ENCODE data around the gene TPPP2. TPM values are rescaled to one million over a fixed set of nuclear protein-coding genes. Genes with fewer than 3 reads are reported as not detected.

TPPP2 gene
- total and polyA plus RNA-seq, 10 donors = 0.09 to 0.91 (median 0.57) TPM; not detected in 5

DNA sequence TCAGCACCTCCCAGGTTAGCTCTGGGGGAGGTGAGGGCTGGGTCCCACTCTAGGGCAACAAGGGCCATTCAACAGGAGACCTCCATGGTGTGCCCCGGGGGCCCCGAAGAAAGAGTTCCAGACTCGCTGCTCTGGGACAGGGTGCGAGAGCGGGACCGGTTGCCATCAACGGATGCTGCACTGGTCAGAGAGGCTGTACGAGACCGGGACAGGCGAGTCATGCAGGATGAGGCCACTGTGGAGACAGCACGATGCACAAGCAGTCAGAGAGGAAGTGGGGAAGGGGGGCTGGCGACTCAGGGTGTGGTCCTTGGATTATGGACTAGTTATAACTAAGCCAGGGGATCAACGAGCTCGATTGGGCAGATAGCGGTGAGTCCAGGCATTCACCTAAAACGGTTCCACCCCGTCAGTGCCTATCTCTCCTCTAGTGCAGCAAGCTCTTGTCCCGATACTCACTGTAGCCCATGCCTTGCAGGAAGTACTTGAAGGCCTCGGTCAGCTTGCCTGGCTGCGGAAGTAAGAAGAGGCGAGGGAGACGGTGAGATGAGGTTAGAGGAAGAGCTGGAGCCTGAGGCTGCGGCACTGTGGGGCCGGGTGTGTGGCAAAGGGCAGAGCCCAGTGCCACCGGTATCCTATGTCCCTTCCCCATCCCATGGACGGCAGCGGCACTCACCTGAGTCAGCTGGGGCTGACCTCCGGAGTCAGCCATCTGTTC lies 12.3 kb upstream of the TPPP2 start:
- Histone ChIP-seq H3K4me3 (no peak overlapping the region), H3K9me3 (no peaks in the 10 kb centered on the region), H3K27ac (peak overlapping the region in 4 of 8 donors; percentile 27 to 88 (median 42)), H3K36me3 (peaks cover 0 to 62% (median 25%) of the 10 kb centered on the region in 6 donors), H3K4me1 (peaks cover 14 to 79% (median 54%) of the 10 kb centered on the region in 6 donors), H3K27me3 (replicated peaks in 1 of 7) (peaks cover 0 to 7% (median 0%) of the 10 kb centered on the region in 7 donors)
- TF ChIP-seq POLR2A (IDR thresholded peaks at IDR 0.05) (no peak), POLR2AphosphoS5 (IDR thresholded peaks at IDR 0.05) (peak; percentile 25 to 51 (median 25))
- TF ChIP-seq, protein P1, sequence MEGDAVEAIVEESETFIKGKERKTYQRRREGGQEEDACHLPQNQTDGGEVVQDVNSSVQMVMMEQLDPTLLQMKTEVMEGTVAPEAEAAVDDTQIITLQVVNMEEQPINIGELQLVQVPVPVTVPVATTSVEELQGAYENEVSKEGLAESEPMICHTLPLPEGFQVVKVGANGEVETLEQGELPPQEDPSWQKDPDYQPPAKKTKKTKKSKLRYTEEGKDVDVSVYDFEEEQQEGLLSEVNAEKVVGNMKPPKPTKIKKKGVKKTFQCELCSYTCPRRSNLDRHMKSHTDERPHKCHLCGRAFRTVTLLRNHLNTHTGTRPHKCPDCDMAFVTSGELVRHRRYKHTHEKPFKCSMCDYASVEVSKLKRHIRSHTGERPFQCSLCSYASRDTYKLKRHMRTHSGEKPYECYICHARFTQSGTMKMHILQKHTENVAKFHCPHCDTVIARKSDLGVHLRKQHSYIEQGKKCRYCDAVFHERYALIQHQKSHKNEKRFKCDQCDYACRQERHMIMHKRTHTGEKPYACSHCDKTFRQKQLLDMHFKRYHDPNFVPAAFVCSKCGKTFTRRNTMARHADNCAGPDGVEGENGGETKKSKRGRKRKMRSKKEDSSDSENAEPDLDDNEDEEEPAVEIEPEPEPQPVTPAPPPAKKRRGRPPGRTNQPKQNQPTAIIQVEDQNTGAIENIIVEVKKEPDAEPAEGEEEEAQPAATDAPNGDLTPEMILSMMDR (IDR thresholded peaks at IDR 0.05 in 8 of 11, conservative IDR thresholded peaks at IDR 0.05 in 3 of 11) = no peak
- intact Hi-C loops (cut with DNase I; ENCODE audit: low total_unique reads) = loop anchor here (5.0 kb wide), 1 partner anchor 75 kb away; no protein-coding TSS in a partner anchor
- DNase-seq = no peak
- WGBS, 5 donors = 59 to 72% (median 67%) methylated on average over 27 to 28 of the region's 28 CpGs

DNA sequence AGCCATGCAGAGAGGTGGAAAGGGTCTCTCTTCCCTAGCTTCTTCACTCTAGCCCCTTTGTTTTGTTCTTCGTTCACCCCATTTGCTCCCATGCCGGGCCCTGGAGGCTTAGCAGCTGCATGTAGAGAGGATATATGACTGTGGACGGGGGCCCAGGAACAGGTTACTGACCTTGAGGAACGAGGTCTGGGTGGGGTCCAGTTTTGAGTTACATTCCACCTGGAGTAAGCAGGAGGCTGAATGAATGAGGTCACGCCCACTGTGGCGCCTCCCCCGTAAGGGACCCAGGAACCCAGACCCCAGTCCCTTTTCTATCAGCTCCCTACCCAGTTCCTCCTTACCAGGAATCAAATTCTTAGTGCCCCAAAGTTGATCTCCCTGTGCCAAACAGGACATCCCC lies 11.7 kb upstream of the TPPP2 start:
- H3K9me3 ChIP-seq = no peaks in the 10 kb centered on the region
- peaks cover 0 to 62% (median 25%) of the 10 kb centered on the region in 6 donors for H3K36me3 ChIP-seq
- intact Hi-C loops (cut with DNase I; ENCODE audit: low total_unique reads) = loop anchor here (5.0 kb wide), 1 partner anchor 74 kb away; no protein-coding TSS in a partner anchor
- 69 to 86% (median 79%) methylated on average over 7 of the region's 7 CpGs for WGBS, 5 donors
- peaks cover 0 to 7% (median 0%) of the 10 kb centered on the region in 7 donors for H3K27me3 ChIP-seq (replicated peaks in 1 of 7)
- no peak for DNase-seq
- H3K4me3 ChIP-seq = no peak overlapping the region
- H3K27ac ChIP-seq = peak overlapping the region in 4 of 8 donors; percentile 27 to 88 (median 42)
- H3K4me1 ChIP-seq = peaks cover 17 to 85% (median 60%) of the 10 kb centered on the region in 6 donors
- TF ChIP-seq POLR2A (IDR thresholded peaks at IDR 0.05) = no peak
- TF ChIP-seq, protein P1 (IDR thresholded peaks at IDR 0.05 in 8 of 11, conservative IDR thresholded peaks at IDR 0.05 in 3 of 11) = no peak
- TF ChIP-seq POLR2AphosphoS5 (IDR thresholded peaks at IDR 0.05) = no peak

DNA sequence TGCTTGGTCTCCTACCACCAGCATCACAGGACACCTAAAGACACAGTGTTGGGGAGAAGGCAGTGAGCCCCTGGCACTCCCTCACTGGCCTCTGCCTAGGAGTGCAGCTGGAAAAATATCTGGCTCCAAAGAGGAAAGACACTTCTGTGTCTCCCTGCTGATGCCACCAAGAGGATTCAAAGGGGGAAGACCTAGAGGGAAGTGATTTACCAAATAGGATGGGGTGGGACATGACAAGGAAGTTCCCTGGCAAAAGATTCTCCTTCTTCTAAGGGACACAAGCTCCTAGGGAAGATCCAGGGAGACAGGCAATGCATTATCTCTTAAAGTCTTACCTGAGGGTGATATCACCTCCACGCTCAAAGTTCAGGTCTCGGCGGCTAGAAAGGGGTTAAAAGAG lies 11.2 kb upstream of the TPPP2 start:
- intact Hi-C loops (cut with DNase I; ENCODE audit: low total_unique reads) = loop anchor here (5.0 kb wide), 1 partner anchor 74 kb away; no protein-coding TSS in a partner anchor
- 91 to 98% (median 94%) methylated on average over 3 of the region's 3 CpGs for WGBS, 5 donors
- Histone ChIP-seq H3K4me3 (no peak overlapping the region), H3K4me1 (peaks cover 17 to 90% (median 64%) of the 10 kb centered on the region in 6 donors), H3K36me3 (peaks cover 0 to 62% (median 25%) of the 10 kb centered on the region in 6 donors), H3K9me3 (no peaks in the 10 kb centered on the region), H3K27ac (peak overlapping the region in 4 of 8 donors; percentile 27 to 88 (median 48)), H3K27me3 (replicated peaks in 1 of 7) (peaks cover 0 to 9% (median 0%) of the 10 kb centered on the region in 7 donors)
- DNase-seq = no peak
- no peak for TF ChIP-seq POLR2AphosphoS5 (IDR thresholded peaks at IDR 0.05)
- TF ChIP-seq, protein P1 (IDR thresholded peaks at IDR 0.05 in 8 of 11, conservative IDR thresholded peaks at IDR 0.05 in 3 of 11) = no peak
- no peak for TF ChIP-seq POLR2A (IDR thresholded peaks at IDR 0.05)

DNA sequence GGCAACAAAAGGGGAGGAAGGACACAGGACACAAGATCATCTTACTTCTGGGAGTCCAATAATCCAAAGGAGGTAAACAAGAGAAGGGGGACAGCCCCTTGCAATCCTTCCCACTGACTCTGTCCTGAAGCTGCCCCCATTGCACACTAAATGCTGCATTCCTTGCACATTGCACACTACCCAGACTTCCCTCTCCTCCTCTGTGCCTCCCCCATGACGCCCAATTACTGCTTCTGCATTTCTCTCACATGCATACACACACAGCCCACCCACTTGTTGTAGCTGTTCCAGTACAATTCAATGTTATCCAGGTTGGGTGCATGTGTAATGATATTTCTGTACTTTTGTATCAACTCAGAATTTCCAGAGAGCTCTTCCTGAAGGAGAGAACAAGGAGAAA lies 10.7 kb upstream of the TPPP2 start:
- Histone ChIP-seq H3K27ac (peak overlapping the region in 3 of 8 donors; percentile 40 to 88 (median 60)), H3K9me3 (no peaks in the 10 kb centered on the region), H3K4me1 (peaks cover 17 to 95% (median 70%) of the 10 kb centered on the region in 6 donors), H3K36me3 (peaks cover 0 to 62% (median 25%) of the 10 kb centered on the region in 6 donors), H3K4me3 (no peak overlapping the region), H3K27me3 (replicated peaks in 1 of 7) (peaks cover 0 to 15% (median 0%) of the 10 kb centered on the region in 7 donors)
- WGBS, 5 donors = 33 to 79% (median 57%) methylated on average over 1 of the region's 1 CpG
- intact Hi-C loops (cut with DNase I; ENCODE audit: low total_unique reads) = loop anchor here (5.0 kb wide), 1 partner anchor 73 kb away; no protein-coding TSS in a partner anchor
- TF ChIP-seq, protein P1 (IDR thresholded peaks at IDR 0.05 in 8 of 11, conservative IDR thresholded peaks at IDR 0.05 in 3 of 11) = no peak
- TF ChIP-seq POLR2AphosphoS5 (IDR thresholded peaks at IDR 0.05) (no peak), POLR2A (IDR thresholded peaks at IDR 0.05) (no peak)
- DNase-seq = no peak

Measured in spleen (tissue), 11 donors.